ENCODE measurements around the gene TCEANC. TPM values are rescaled to one million over a fixed set of nuclear protein-coding genes. Genes with fewer than 3 reads are reported as not detected.
A peak's percentile ranks its signal among the peaks of the same experiment; 100 is the strongest.
"Not testable (repeated sequence)": the region's sequence is repeated elsewhere in the genome, so short reads cannot be mapped to it uniquely, and the experiment has no call there.

The TCEANC gene
- total RNA-seq, 1 experiment from 2014 or later = 2.0 TPM

DNA sequence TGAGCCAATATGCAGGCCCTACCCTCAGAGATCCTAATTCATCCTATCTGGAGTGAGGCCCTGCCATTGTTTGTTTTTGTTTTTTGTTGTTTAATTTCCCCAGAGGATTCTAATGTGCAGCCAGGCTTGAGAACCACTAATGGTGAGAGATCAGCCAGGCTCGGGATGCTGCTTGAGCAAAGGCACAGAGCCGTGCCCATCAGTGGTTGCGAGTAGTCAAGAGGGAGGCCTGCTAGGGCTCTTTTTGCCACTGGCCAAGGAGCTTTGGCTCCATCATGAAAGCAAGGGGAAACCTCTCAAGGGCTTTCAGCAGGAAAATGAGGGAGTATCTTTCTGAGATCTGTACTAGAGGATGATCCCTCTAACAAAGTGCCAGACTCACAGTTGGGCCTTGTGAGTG lies 2.7 kb downstream of the TCEANC start:
- DNase-seq (ENCODE audit: low read depth) = no peak

DNA sequence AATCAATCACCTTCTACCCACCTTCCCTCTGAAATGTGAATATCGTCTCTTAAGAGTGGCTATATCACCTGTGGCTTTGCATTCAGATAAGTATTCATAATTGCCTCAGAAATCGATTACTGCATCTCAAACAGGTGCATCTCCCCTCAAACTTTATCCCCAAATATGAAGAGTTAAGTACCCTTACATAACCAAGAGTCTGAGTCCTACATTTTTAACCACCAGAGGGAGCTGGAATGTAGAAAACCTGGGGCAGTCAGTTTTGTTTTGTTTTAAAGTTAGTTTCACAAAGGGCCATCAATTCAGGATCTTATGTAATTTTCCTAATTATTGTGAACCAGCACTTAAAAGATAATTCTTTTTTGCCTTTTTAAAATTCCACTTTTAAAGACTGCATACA lies 5.7 kb downstream of the TCEANC start:
- peak; percentile 45 for DNase-seq (ENCODE audit: low read depth)

DNA sequence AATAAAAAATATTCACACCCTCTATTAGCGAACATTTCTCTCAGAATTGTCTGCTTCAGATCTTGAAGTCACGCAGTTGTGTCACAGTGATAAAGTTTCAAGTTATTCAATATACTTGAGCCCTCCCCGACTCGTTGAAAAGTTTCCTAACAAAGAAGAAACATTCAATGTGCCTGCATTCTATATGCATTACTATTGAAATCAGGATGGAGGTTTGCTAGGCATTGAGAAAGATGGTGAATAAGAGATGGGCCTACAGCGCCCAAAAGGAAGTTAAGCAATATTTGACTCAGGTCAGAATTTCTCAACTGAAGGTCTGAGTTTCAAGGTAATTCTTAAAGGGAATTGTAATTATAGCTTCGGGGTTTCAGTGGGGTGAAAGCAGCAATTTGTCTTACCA lies 6.1 kb downstream of the TCEANC start:
- peak; percentile 22 for DNase-seq (ENCODE audit: low read depth)

DNA sequence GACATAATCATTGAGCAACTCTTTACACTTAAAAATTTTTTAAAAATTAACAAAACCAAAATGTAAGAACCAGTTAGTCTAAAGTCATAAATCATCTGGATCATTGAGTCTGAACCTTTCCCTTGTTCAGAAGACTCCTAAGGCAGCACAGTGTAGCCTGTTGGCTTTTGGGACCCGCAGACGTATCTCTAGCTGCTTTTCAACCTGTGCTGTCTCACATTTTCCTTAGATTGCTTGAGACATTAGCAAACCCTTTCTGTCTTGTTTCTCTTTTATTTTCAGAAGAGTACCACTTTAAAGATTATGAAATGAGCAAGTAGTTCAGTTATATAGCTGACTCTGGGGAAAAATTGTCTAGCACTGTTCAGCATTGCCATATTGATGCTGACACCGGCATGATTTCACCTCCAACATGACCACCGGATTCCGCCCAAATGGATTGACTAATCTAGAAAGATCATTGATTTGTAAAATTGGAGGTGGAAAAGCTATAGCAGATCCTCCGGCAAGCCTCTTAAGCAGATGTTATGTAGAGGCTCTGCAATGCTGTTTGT lies 8.9 kb downstream of the TCEANC start:
- no peak for DNase-seq (ENCODE audit: low read depth)

DNA sequence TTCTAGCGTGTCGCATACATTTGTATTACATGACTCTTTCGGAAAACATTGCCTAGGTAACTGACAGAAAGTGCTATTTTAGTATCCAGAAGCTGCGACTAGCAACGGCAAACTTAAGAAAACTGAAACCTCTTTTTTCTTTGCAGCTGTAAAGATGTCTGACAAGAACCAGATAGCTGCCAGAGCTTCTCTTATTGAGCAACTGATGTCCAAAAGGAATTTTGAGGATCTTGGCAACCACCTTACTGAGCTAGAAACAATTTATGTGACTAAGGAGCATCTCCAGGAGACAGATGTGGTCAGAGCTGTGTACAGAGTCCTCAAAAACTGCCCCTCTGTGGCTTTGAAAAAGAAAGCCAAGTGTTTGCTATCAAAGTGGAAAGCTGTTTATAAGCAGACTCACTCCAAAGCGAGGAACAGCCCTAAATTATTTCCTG lies 9.4 kb downstream of the TCEANC start:
- no peak for DNase-seq (ENCODE audit: low read depth)

DNA sequence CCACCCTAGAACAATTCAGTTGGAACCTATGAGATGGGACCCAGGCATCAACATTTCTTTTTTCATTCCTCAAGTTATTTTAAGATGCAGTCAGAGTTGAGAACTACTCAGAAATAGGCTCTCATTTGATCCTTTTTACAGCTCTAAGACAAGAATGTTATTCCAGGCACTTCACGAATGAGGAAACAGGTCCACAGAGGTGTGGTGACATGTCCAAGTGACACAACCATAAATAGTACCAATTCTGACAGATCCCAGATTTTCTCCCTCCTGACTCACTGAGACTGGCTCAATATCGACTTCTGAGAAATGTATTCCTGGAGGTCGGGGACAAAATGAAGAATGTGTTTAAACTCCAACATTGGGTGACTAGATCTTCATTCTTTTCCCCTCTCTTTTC lies 11.1 kb downstream of the TCEANC start:
- DNase-seq (ENCODE audit: low read depth) = no peak

DNA sequence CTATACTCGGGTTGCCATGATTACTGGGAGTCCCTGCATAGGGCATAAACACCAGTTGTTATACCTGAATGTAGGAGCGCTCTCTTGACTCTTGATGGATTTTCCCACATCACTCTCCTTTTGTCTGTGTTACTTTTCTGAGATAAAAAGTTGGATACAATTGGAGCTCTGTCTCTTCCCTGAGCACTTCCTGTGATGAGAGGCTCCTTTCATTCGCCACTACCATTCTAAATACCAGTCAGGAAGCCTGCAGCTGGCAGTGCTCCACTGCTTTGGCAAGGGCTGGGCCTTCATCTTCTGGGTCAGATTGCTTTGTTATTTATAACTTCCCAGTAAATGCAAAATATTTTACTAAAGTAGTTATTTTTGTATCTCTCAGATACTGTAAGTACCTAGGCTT lies 13.9 kb downstream of the TCEANC start:
- DNase-seq (ENCODE audit: low read depth) = no peak

DNA sequence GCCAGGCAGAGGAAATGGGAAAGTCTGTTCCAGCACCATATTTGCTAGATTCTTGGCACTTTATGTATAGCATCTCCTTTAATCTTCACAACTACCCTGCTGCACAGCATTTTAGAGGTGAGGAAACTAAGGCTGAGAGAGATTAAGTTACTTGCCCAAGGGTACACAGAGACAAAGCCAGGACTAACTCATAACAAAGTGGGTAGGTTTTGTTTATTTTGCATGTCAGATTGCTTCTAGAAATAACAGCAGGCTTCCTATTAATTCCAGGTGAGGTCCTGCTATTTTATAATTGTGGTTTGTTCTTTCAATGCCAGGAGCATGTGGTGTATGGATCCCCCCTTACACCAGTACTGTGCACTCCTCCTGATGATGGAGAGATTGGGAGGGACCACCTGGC lies 15.0 kb downstream of the TCEANC start:
- DNase-seq (ENCODE audit: low read depth) = no peak

DNA sequence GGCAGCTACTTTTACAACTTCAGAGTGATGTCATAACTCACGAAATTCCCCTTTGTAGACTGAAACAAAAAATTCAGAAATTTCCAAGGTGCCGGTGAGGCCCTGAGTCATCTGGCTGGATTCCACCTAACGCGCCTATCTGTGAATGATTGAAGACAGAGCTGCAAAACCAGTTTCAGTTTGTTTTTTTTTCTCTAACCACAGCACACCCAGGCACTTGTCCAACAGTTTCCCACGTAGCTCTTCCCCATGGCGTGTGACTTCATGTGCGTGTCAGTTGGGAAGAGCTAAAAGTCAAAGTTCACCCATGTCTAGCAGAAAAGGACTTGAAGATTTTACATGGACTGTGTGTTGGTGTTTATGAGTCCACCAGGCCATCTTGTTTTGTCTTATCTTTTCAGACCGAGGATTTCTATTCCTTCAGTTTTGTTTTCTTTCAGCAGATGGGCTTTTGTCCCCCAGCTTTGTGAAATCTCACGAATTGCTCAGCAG lies 16.4 kb downstream of the TCEANC start:
- peak; percentile 88 for DNase-seq (ENCODE audit: low read depth)

DNA sequence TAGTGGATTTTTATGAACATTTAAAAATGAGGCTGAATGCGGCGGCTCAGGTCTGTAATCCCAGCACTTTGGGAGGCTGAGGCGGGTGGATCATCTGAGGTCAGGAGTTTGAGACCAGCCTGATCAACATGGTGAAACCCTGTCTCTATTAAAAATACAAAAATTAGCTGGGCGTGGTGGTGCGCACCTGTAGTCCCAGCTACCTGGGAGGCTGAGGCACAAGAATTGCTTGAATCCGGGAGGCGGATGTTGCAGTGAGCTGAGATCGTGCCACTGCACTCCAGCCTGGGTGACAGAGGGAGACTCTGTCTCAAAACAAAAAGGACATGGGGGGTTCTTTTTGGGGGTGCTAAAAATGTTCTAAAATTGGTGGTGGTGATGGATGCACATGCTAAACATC lies 16.8 kb downstream of the TCEANC start:
- DNase-seq (ENCODE audit: low read depth) = not testable (repeated sequence)

DNA sequence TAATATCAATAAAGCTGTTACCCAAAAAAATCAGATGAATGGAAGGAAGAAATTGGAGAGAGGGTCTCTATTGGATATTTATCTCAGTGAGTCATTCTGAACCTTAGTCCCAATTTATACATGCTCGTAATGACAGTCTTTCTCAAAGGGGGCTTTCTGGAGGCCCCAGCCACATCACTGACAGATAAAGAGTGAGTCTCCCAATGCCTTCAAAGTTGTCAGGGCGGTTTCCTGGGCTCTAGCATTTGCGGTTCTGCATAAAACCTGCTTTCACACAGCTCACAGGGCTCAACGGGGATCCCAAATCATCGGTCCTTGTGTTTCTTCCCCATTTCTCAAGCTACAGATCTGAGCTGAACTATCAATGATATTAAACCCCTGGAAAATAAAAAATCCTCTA lies 17.3 kb downstream of the TCEANC start:
- DNase-seq (ENCODE audit: low read depth) = no peak

DNA sequence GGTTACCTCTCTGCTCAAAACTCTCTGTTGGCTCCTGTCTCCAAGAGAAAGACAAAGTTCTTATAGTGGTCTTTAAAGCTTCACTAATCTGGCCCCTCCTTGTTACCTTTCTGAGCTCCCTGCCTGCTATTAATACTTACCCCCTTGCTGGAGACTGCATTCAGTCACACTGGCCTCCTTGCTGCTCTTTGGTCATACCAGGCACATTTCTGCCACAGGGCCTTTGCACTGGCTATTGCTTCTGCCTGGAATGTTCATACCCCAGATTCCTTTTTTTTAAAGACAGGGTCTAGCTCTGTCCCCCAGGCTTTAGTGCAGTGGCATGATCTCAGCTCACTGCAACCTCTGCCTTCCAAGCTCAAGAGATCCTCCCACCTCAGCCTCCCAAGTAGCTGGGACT lies 20.1 kb downstream of the TCEANC start:
- no peak for DNase-seq (ENCODE audit: low read depth)

DNA sequence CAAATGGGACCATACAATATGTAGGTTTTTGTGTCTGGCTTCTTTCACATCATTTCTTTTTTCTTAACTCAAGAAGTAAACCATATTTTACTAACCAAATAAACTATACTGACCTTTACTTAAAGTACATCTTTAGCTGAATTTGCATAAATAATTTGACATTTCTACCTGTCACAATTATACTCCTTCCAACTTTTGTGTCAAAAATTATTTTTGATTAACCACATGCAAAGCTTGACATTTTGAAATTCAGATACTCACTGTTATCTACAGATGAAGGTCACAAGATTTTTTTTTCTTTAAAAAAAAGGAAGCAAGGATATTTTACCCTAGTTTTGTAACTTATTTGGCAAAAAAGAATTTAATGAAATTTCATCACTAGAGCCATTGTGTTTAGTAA lies 23.9 kb downstream of the TCEANC start:
- DNase-seq (ENCODE audit: low read depth) = no peak

DNA sequence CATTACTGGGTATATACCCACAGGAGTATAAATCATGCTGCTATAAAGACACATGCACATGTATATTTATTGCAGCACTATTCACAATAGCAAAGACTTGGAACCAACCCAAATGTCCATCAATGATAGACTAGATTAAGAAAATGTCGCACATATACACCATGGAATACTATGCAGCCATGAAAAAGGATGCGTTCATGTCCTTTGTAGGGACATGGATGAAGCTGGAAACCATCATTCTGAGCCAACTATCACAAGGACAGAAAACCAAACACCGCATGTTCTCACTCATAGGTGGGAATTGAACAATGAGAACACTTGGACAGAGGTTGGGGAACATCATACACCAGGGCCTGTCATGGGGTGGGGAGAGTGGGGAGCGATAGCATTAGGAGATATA lies 26.8 kb downstream of the TCEANC start:
- not testable (repeated sequence) for DNase-seq (ENCODE audit: low read depth)

DNA sequence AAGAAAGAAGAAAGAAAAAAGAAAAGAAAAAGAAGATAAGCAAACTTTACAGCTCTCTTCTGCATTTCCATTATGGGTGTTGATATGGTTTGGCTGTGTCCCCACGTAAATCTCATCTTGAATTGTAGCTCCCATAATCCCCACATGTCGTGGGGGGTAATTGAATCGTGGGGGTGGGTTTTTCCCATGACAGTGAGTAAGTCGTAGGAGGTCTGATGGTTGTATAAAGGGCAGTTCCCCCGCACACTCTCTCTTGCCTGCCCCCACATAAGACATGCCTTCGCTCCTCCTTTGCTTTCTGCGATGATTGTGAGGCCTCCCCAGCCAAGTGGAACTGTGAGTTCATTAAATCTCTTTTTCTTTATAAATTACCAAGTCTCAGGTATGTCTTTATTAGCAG lies 28.7 kb downstream of the TCEANC start:
- DNase-seq (ENCODE audit: low read depth) = no peak

DNA sequence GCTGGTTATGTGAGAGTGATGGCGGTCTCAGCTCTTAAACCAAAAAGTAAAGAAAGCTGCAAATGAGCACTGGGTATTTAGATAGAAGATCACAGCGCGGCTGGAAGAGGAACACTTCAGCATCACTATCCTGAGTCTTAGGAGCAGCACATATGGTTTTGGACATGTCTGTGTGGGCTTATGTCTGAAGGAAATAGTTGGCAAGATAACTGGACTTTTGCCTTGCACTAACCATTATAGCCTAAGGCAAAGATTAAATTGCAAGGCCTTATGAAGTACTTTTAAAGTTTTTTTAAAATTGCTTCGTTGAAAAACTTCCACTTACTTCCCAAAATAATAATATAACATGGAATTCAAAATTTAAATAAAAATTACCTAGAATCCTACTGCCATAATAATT lies 31.4 kb downstream of the TCEANC start:
- no peak for DNase-seq (ENCODE audit: low read depth)

DNA sequence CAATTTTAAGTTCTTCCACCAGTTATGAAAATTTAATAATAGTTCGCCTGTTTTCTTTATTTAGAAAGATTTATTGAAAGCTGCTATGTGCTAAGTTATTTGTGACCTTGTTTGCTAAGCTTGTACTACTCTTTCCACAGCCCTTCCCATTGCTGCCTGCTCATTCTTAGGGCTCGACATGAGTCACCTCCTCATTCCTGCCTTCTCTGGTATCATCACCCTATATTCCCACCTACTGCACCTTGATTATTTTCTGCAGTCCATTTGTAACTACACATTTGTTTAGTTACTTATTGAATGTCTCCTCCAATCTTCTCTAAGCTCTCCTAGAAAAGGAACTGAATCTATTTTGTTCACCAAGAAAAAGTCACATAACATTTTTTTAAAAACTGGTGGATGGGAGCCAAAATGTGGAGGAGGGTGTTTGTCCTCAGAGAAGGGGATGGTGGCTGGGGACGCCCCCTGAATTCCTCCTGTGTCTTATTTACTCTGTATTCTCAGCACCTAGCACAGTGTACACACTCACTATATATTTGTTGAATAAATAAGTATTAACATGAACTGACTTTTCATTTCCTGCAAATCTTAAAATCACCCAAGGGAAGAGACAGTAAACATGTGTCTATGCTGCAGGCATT lies 32.3 kb downstream of the TCEANC start:
- DNase-seq (ENCODE audit: low read depth) = peak; percentile 34

DNA sequence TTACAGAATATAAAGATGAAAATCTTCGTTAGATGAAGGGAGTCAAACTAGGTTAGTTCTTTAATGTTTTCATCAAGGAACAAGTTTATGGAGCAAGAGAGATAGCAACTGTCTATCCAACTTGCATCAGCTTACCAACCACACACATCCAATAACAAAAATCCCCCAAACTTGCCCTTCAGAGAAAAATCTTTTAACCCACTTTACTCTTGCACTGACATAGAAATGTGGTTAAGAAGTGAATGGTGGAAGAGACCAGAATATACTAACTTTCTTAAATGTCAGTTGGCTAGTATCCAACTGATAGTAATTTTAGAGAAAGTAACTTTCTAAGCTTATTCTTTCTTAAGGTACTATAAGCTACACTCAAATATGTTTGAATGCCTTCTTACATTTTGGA lies 34.3 kb downstream of the TCEANC start:
- DNase-seq (ENCODE audit: low read depth) = no peak

DNA sequence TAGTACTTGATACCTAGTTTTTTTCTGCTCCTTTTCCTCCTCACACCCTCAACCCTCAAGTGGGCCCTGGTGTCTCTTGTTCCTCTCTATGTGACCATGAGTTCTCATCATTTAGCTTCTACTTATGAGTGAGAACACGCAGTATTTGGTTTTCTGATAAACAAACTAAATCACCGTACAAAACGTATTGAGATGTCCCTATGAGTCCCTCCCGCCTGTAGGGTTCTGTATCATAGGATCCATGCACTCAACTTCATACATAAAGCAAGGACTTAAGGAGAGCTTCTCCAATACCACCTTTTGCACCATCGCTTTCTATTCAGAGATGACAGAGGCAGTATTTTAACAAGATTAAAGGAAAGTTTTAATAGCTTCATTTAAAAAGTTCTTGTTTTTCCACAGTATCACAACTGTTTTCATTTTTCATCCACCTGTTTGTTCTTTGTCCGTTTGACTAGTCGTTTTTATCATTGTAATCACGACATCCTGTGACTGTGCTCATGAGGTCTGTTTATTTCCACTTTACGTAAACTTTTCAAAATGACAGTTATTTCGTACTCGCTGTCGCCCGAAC lies 35.5 kb downstream of the TCEANC start:
- DNase-seq (ENCODE audit: low read depth) = no peak

DNA sequence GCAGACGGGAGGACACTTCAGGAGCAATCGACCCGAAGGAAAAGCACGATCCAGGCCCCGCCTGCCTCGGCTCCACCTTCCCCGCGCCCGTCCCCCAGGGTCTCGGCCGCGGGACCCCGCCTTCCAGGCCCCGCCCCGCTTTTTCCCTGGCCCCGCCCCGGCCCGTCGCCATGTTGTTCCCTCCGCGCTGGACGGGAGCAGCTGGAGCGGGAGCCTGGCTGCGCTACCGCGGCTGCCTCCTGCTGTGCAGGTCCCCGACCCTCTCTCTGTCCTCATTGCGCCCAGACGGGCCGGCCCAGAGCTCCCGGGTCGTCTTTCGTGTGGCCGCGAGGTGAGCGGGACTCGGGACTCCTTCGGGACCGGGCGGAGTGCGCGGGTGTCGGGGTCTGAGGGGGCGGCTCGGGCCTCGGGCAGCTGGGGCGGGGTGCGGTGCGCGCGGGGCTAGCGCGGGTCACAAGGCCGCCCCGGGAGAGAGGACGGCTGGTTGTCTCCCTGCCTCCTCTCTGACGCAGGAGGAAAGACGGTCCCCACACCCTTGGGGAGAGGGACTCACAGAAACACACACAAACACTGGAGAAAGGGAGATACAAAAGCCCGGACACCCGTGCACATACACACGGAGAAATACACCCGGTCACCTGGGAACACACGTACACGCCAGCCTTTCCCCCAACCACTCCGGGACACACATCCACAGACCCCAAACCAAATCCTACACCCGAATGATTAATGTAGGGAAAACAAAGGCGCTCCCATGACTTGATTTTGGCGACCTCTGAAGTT lies 36.2 kb downstream of the TCEANC start, which contains the start of gene RAB9A:
RAB9A (plus strand) TSS at position 171 of the 783 bp plus-strand sequence. CDS start 19,619 bp downstream, outside the sequence.
- peak; percentile 68 for DNase-seq (ENCODE audit: low read depth)

DNA sequence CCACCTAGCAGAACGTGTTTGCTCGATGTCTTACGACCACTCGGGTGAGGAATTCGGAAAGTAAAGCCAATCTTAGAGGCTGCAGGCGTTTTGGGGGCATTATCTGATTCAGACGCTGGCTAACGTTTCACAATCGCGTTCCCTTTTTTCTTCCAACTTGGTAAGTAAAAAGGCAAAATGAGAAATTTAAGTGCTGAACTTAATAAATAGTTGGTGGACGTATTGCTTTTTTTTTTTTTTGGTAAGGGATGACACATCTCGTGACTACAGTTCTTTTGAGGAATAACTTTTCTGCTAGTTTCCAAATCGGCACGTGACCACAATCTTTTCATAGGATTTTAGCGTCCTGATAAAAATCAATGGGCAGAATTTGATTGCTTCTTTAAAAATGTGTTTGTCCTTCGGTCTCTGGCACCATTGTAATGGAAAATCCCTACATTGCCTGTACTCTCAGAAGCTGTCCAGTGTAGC lies 36.8 kb downstream of the TCEANC start:
- no peak for DNase-seq (ENCODE audit: low read depth)

DNA sequence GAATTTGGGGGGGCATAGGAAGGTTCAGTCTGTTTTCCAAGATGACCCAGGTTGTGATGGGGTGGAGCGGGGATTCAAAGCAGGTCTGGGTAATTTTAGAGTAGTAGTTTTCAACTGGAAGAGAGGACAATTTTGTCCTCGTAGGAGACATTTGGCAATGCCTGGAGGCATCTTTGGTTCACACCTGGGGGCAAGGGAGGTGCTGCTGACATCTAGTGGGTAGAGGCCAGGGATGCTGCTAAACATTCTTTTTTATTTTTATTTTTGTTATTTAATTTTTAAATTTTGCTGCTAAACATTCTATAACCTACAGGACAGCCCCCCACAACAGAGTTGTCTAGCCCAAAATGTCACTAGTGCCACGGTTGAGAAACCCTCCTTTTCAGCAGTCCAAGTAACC lies 37.9 kb downstream of the TCEANC start:
- DNase-seq (ENCODE audit: low read depth) = no peak
